HG03565 (cell line): ENCODE data around the gene SPDYE2B.
"Not testable (repeated sequence)": the region's sequence is repeated elsewhere in the genome, so short reads cannot be mapped to it uniquely, and the experiment has no call there.

ENCODE experiments used
- ATAC-seq: cut with Tn5 transposase; IDR thresholded peaks from one replicate; pipeline ENCODE4 v1.9.1; 2021; ENCODE audit warnings: mild to moderate bottlenecking, moderate library complexity; ENCODE audit not compliant: unreplicated experiment

The SPDYE2B gene

GRCh38 chr7:102642691-102643090, 7.4 kb upstream of the SPDYE2B start, which contains the start of gene UPK3BL1:
Gene UPK3BL1 (minus strand): TSS chr7:102642791. CDS start chr7:102642741, 50 bp downstream.
- not testable (repeated sequence) for ATAC-seq

- ATAC-seq, result not testable (repeated sequence)
These were observed 6.7 kb upstream of the SPDYE2B start for GRCh38 chr7:102643404-102643803.

GRCh38 chr7:102647813-102648212, 2.3 kb upstream of the SPDYE2B start:
- ATAC-seq, result not testable (repeated sequence)

- not testable (repeated sequence) for ATAC-seq
These were observed 14.6 kb downstream of the SPDYE2B start for GRCh38 chr7:102664765-102665164.

- not testable (repeated sequence) for ATAC-seq
These were observed 16.7 kb downstream of the SPDYE2B start for GRCh38 chr7:102666850-102667249.

GRCh38 chr7:102667523-102667922, 17.4 kb downstream of the SPDYE2B start:
- ATAC-seq, result not testable (repeated sequence)

GRCh38 chr7:102671166-102671955, 21.2 kb downstream of the SPDYE2B start, which contains the start of gene POLR2J2:
Gene POLR2J2 (minus strand): TSS chr7:102671663. CDS start chr7:102671601, 62 bp downstream.
- peak; percentile 61 for ATAC-seq

- not testable (repeated sequence) for ATAC-seq
These were observed 21.8 kb downstream of the SPDYE2B start for GRCh38 chr7:102671956-102672307.

GRCh38 chr7:102673447-102674067, 23.4 kb downstream of the SPDYE2B start:
- ATAC-seq, result not testable (repeated sequence)

- ATAC-seq, result not testable (repeated sequence)
These were observed 25.4 kb downstream of the SPDYE2B start for GRCh38 chr7:102675545-102675944.

- ATAC-seq, result not testable (repeated sequence)
These were observed 30.7 kb downstream of the SPDYE2B start for GRCh38 chr7:102680780-102681179.

GRCh38 chr7:102682560-102682959, 32.4 kb downstream of the SPDYE2B start:
- ATAC-seq, result not testable (repeated sequence)

- ATAC-seq, result peak; percentile 47
These were observed 38.3 kb downstream of the SPDYE2B start for GRCh38 chr7:102688299-102689036.

- ATAC-seq, result peak; percentile 56
These were observed 39.5 kb downstream of the SPDYE2B start for GRCh38 chr7:102689436-102690282.

GRCh38 chr7:102690602-102691001, 40.5 kb downstream of the SPDYE2B start:
- ATAC-seq, result not testable (repeated sequence)

GRCh38 chr7:102694008-102694407, 43.9 kb downstream of the SPDYE2B start:
- ATAC-seq, result not testable (repeated sequence)

GRCh38 chr7:102695033-102695552, 45.0 kb downstream of the SPDYE2B start:
- not testable (repeated sequence) for ATAC-seq

- not testable (repeated sequence) for ATAC-seq
These were observed 45.9 kb downstream of the SPDYE2B start for GRCh38 chr7:102696009-102696408.

GRCh38 chr7:102697642-102698512, 47.8 kb downstream of the SPDYE2B start:
- not testable (repeated sequence) for ATAC-seq
